ENCODE data around the gene PPP1R14C.

DNA sequence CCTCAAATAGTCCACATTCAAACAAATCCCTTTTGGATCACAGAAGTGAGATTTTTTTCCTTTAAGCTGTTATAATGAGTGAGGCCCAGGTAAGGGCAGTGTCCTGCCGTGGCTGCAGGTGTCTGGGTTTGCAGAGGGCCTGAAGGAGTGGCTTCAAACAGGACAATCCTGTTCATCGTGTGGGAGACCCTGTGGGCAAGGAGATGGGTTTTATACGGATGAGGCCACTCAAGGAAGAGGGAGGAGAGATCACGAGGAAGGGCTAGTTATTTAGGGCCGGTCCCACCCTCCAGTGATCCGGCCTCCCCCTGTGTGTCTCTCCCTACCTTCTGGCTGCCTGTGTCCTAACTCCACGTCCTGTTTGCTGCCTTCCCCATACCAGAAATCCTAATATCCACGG lies 33.8 kb downstream of the PPP1R14C start:
- TF ChIP-seq, protein P1, sequence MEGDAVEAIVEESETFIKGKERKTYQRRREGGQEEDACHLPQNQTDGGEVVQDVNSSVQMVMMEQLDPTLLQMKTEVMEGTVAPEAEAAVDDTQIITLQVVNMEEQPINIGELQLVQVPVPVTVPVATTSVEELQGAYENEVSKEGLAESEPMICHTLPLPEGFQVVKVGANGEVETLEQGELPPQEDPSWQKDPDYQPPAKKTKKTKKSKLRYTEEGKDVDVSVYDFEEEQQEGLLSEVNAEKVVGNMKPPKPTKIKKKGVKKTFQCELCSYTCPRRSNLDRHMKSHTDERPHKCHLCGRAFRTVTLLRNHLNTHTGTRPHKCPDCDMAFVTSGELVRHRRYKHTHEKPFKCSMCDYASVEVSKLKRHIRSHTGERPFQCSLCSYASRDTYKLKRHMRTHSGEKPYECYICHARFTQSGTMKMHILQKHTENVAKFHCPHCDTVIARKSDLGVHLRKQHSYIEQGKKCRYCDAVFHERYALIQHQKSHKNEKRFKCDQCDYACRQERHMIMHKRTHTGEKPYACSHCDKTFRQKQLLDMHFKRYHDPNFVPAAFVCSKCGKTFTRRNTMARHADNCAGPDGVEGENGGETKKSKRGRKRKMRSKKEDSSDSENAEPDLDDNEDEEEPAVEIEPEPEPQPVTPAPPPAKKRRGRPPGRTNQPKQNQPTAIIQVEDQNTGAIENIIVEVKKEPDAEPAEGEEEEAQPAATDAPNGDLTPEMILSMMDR (IDR thresholded peaks at IDR 0.05), result no peak
- TF ChIP-seq POLR2AphosphoS5 (IDR thresholded peaks at IDR 0.05), result no peak
